BLaER1 (cell line): ENCODE results near the gene HOXA7.

Experiments used
- H3K27ac ChIP-seq: shearing (Covaris generic); formaldehyde crosslinking; 2 replicates; pipeline ENCODE4 v1.8.1; 2022
- H3K27me3 ChIP-seq: shearing (Covaris generic); formaldehyde crosslinking; 2 replicates; pipeline ENCODE4 v1.8.1; 2022
- H3K36me3 ChIP-seq: shearing (Covaris generic); formaldehyde crosslinking; 2 replicates; pipeline ENCODE4 v1.8.1; 2022
- H3K4me1 ChIP-seq: shearing (Covaris generic); formaldehyde crosslinking; 2 replicates; pipeline ENCODE4 v1.8.1; 2022
- H3K4me2 ChIP-seq: shearing (Covaris generic); formaldehyde crosslinking; 2 replicates; pipeline ENCODE4 v1.8.1; 2022
- H3K4me3 ChIP-seq: shearing (Covaris generic); formaldehyde crosslinking; 2 replicates; pipeline ENCODE4 v1.8.1; 2022
- H3K9ac ChIP-seq: shearing (Covaris generic); formaldehyde crosslinking; 2 replicates; pipeline ENCODE4 v1.8.1; 2022
- H3K9me3 ChIP-seq: shearing (Covaris generic); formaldehyde crosslinking; 2 replicates; pipeline ENCODE4 v1.8.1; 2022
- H4K20me1 ChIP-seq: shearing (Covaris generic); formaldehyde crosslinking; 2 replicates; pipeline ENCODE4 v1.8.1; 2022
- Cebpa-rat ChIP-seq: shearing (Covaris generic); IDR thresholded peaks from 2 replicates; pipeline ENCODE4 v1.8.1; 2022

The HOXA7 gene

GRCh38 chr7:27194002-27194352 is 37.5 kb upstream of the HOXA7 start:
- H3K4me2 ChIP-seq = no peak overlapping the region
- no peak overlapping the region for H3K9ac ChIP-seq
- no peaks in the 10 kb centered on the region; the same call in 1 of the 2 replicates for H3K9me3 ChIP-seq
- TF ChIP-seq Cebpa-rat = no peak
- H3K4me3 ChIP-seq = no peak overlapping the region
- H3K36me3 ChIP-seq = no peaks in the 10 kb centered on the region
- peaks cover 97% of the 10 kb centered on the region for H4K20me1 ChIP-seq
- H3K27ac ChIP-seq = no peak overlapping the region
- H3K4me1 ChIP-seq = peaks cover 2% of the 10 kb centered on the region
- H3K27me3 ChIP-seq = peaks cover 100% of the 10 kb centered on the region

DNA sequence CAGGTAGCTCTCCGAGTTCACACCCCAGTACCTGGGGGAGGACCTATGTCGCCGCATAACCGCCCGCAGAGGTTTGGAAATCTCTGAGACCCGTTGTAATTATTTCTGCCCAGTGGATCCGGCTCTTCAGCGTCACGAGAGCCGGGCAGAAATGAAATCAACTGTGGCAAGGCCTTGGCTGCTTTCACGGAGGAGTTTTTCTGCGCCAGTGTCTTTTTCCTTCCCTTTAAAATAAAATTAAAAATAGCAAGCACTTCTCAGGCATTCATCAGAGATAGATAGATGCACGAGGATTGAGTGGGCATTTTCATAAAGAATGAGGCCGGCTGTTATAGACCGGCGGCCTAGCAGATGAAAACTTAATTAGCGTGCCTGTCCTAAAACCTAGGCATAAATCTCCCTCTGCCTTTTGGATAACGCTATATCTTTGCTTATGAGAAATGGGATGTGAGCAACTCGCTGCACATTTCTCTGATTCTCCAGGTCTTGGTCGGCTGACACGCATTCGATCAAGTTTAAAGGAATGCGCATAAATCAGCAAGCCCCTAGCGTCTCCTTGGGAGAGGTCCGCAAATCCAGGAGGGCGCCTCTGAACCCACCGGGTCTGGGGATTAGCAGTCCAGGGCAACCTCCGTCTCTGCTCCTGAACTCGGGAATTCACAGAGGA is 37.0 kb upstream of the HOXA7 start:
- Histone ChIP-seq H3K4me1 (no peaks in the 10 kb centered on the region), H3K27me3 (peaks cover 100% of the 10 kb centered on the region), H3K27ac (no peak overlapping the region), H3K9me3 (no peaks in the 10 kb centered on the region; the same call in 1 of the 2 replicates), H3K4me3 (no peak overlapping the region), H3K4me2 (no peak overlapping the region), H3K9ac (no peak overlapping the region), H4K20me1 (peaks cover 97% of the 10 kb centered on the region), H3K36me3 (no peaks in the 10 kb centered on the region)
- TF ChIP-seq Cebpa-rat = no peak

DNA sequence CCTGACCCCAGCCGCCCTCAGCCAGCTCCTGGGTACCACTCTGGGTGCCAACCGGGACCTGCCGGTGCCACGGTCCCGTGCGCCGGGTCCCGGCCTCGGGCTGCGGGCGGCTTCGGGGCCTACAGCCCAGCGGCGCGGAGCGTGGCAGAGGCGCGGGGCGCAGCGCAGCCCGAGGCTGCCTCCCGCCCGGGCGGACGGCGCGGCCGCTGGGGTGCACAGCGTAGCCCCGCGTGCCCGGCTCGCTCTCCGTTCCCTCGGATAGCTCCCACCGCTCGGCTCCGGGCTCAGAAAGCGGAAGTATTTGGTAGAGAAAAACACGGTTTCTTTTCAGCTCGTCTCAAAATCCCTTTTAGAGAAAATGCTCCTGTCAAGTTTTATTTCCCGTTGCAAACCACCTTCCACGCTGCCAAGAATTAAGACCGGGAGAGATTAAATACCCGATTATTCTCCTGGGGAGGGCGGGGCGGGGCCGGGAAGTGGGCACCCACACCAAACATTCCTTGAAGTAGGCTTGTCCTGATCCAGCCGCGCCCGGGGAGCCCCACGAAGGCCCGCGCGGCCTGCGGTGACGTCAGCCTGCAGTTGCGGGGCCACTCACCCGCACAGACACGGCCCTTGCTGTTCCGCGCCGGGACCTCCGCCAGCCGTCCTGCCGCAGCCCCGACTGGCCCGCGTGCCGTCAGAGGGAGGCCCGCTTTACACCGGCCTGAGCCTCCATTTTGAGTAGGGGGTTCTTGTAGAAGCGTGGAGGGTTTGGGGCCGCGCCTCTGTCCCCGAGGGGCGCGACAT is 36.3 kb upstream of the HOXA7 start:
- H3K27me3 ChIP-seq = peaks cover 100% of the 10 kb centered on the region
- H3K4me2 ChIP-seq = no peak overlapping the region

GRCh38 chr7:27191833-27192545 is 35.5 kb upstream of the HOXA7 start:
- H3K9ac ChIP-seq = no peak overlapping the region

More for the DNA sequence above, 36.3 kb upstream of the HOXA7 start:
- Histone ChIP-seq H3K9me3 (no peaks in the 10 kb centered on the region; the same call in 1 of the 2 replicates), H3K27ac (no peak overlapping the region), H3K9ac (no peak overlapping the region), H3K4me3 (no peak overlapping the region), H4K20me1 (peaks cover 97% of the 10 kb centered on the region), H3K4me1 (no peaks in the 10 kb centered on the region), H3K36me3 (no peaks in the 10 kb centered on the region)
- no peak for TF ChIP-seq Cebpa-rat

GRCh38 chr7:27191161-27191731 is 34.8 kb upstream of the HOXA7 start:
- no peaks in the 10 kb centered on the region for H3K4me1 ChIP-seq
- H3K27me3 ChIP-seq = peaks cover 100% of the 10 kb centered on the region
- H3K36me3 ChIP-seq = no peaks in the 10 kb centered on the region
- H4K20me1 ChIP-seq = peaks cover 97% of the 10 kb centered on the region
- H3K9ac ChIP-seq = no peak overlapping the region
- H3K27ac ChIP-seq = no peak overlapping the region
- H3K4me2 ChIP-seq = no peak overlapping the region
- no peak for TF ChIP-seq Cebpa-rat
- H3K4me3 ChIP-seq = no peak overlapping the region
- H3K9me3 ChIP-seq = no peaks in the 10 kb centered on the region; the same call in 1 of the 2 replicates

More at GRCh38 chr7:27191833-27192545, 35.5 kb upstream of the HOXA7 start:
- TF ChIP-seq Cebpa-rat = no peak
- Histone ChIP-seq H3K27me3 (peaks cover 100% of the 10 kb centered on the region), H4K20me1 (peaks cover 97% of the 10 kb centered on the region), H3K9me3 (no peaks in the 10 kb centered on the region; the same call in 1 of the 2 replicates), H3K4me2 (no peak overlapping the region), H3K4me1 (no peaks in the 10 kb centered on the region), H3K27ac (no peak overlapping the region), H3K4me3 (no peak overlapping the region), H3K36me3 (no peaks in the 10 kb centered on the region)

GRCh38 chr7:27189997-27190748 is 33.7 kb upstream of the HOXA7 start:
- Histone ChIP-seq H3K27ac (no peak overlapping the region), H3K9ac (no peak overlapping the region), H3K27me3 (peaks cover 100% of the 10 kb centered on the region), H3K4me2 (no peak overlapping the region), H3K4me3 (no peak overlapping the region), H4K20me1 (peaks cover 100% of the 10 kb centered on the region), H3K9me3 (no peaks in the 10 kb centered on the region; the same call in 1 of the 2 replicates), H3K4me1 (no peaks in the 10 kb centered on the region), H3K36me3 (no peaks in the 10 kb centered on the region)
- TF ChIP-seq Cebpa-rat = no peak

- no peak overlapping the region for H3K4me3 ChIP-seq
- TF ChIP-seq Cebpa-rat = no peak
- no peaks in the 10 kb centered on the region; the same call in 1 of the 2 replicates for H3K9me3 ChIP-seq
- H3K27ac ChIP-seq = no peak overlapping the region
- peaks cover 100% of the 10 kb centered on the region for H3K27me3 ChIP-seq
- no peaks in the 10 kb centered on the region for H3K4me1 ChIP-seq
- H3K9ac ChIP-seq = no peak overlapping the region
- no peaks in the 10 kb centered on the region for H3K36me3 ChIP-seq
- H3K4me2 ChIP-seq = no peak overlapping the region
- H4K20me1 ChIP-seq = peaks cover 100% of the 10 kb centered on the region
These were observed 33.0 kb upstream of the HOXA7 start for GRCh38 chr7:27189295-27189996.

- TF ChIP-seq Cebpa-rat = no peak
- no peak overlapping the region for H3K4me2 ChIP-seq
These were observed 32.2 kb upstream of the HOXA7 start for GRCh38 chr7:27188386-27189294.

More at GRCh38 chr7:27188386-27189294, 32.2 kb upstream of the HOXA7 start:
- no peaks in the 10 kb centered on the region for H3K36me3 ChIP-seq
- no peak overlapping the region for H3K4me3 ChIP-seq
- H4K20me1 ChIP-seq = peaks cover 100% of the 10 kb centered on the region
- no peaks in the 10 kb centered on the region for H3K4me1 ChIP-seq
- H3K9me3 ChIP-seq = no peaks in the 10 kb centered on the region; the same call in 1 of the 2 replicates
- H3K27me3 ChIP-seq = peaks cover 100% of the 10 kb centered on the region
- H3K27ac ChIP-seq = no peak overlapping the region
- H3K9ac ChIP-seq = no peak overlapping the region
